Measurements from ENCODE around the gene DMD. TPM values are rescaled to one million over a fixed set of nuclear protein-coding genes. Genes with fewer than 3 reads are reported as not detected.
"Not testable (repeated sequence)": the region's sequence is repeated elsewhere in the genome, so short reads cannot be mapped to it uniquely, and the experiment has no call there.

The DMD gene
- polyA plus RNA-seq, 2 of the 4 experiments (the other 2 are of a cell fraction) = 0.03 TPM; not detected in 1

DNA sequence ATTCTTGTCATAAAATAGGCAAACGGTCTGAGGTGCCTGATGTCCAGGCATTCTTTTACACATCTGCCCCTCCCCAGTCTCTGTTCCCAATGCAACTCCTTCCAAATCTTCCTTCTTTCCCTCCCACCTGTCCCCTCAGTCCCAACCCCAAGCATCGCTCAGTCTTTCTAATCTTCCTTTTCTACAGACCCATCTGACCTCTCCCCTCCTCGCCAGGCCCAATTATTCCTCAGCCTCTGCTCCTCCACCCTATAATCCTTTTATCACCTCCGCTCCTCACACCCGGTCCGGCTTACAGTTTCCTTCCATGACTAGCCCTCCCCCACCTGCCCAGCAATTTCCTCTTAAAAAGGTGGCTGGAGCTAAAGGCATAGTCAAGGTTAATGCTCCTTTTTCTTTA is 1832.4 kb downstream of the DMD start:
- FAIRE-seq; H3K9me3 ChIP-seq; H3K27ac ChIP-seq; H3K4me3 ChIP-seq; H3K4me1 ChIP-seq; DNase-seq (ENCODE audit: low read depth in 1 of 2, low spot score in 1 of 2); CTCF ChIA-PET; ATAC-seq; H3K4me2 ChIP-seq; POLR2A ChIA-PET: not testable (repeated sequence)
- WGBS (ENCODE audit: missing lambda C conversion rate) = 5% methylated on average over 6 of the region's 6 CpGs

DNA sequence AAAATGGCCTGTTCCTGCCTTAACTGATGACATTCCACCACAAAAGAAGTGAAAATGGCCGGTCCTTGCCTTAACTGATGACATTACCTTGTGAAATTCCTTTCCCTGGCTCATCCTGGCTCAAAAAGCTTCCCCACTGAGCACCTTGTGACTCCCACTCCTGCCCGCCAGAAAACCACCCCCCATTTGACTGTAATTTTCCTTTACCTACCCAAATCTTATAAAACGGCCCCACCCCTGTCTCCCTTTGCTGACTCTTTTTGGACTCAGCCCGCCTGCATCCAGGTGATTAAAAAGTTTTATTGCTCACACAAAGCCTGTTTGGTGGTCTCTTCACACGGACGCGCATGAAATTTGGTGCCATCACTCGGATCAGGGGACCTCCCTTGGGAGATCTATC is 1833.5 kb downstream of the DMD start:
- CTCF ChIA-PET; DNase-seq (ENCODE audit: low read depth in 1 of 2, low spot score in 1 of 2); ATAC-seq; FAIRE-seq; H3K9me3 ChIP-seq; H3K27ac ChIP-seq; H3K4me2 ChIP-seq; POLR2A ChIA-PET; H3K4me3 ChIP-seq; H3K4me1 ChIP-seq: not testable (repeated sequence)
- WGBS (ENCODE audit: missing lambda C conversion rate) = 35% methylated on average over 8 of the region's 8 CpGs

DNA sequence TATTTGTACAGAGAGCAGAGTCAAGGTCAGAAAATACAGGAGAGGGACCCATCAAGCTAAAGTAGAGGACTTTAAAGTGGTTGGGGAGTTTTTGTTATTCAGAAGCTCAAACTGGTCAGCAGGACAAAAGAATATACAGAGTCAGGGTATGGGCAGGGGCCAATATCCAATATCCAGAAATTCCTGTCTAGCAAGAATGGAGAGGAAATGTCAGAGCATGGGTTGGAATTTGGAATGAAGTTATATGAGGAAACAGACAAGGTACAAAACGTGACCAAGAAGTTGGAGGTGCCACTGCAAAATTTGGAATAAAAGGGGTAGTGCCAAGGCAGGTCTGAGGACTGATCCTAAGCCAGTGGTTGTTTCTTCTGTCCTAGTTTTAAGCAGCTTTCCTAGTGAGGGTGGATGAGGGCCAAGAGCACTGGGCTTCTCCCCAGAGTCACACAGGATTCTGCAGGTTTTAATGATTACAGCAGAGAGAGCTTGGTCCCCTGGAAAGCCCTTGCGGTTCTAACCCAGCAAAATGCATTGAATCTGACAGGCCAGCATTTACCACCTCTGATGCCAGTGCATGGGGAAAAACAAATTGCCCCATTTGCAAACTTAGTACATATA is 1834.8 kb downstream of the DMD start:
- TF ChIP-seq NPAS2 (CRISPR knock-in tag; IDR thresholded peaks at IDR 0.05; ENCODE audit: borderline replicate concordance) (no peak), RCOR1 (IDR thresholded peaks at IDR 0.05; ENCODE audit: low read depth, low read length) (no peak), POLR2A (IDR thresholded peaks at IDR 0.05; ENCODE audit: low read length) (no peak), BHLHE40 (IDR thresholded peaks at IDR 0.05; ENCODE audit: low read depth, low read length) (no peak), MAZ (IDR thresholded peaks at IDR 0.05; ENCODE audit: borderline replicate concordance, low read depth, low read length) (no peak), SREBF2 (IDR thresholded peaks at IDR 0.05) (no peak), EHF (CRISPR knock-in tag; IDR thresholded peaks at IDR 0.05) (no peak), FOXS1 (CRISPR knock-in tag; IDR thresholded peaks at IDR 0.05) (no peak)
- TF ChIP-seq, protein P1, sequence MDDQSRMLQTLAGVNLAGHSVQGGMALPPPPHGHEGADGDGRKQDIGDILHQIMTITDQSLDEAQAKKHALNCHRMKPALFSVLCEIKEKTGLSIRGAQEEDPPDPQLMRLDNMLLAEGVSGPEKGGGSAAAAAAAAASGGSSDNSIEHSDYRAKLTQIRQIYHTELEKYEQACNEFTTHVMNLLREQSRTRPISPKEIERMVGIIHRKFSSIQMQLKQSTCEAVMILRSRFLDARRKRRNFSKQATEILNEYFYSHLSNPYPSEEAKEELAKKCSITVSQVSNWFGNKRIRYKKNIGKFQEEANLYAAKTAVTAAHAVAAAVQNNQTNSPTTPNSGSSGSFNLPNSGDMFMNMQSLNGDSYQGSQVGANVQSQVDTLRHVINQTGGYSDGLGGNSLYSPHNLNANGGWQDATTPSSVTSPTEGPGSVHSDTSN (IDR thresholded peaks at IDR 0.05) = no peak
- TF ChIP-seq, protein P2, sequence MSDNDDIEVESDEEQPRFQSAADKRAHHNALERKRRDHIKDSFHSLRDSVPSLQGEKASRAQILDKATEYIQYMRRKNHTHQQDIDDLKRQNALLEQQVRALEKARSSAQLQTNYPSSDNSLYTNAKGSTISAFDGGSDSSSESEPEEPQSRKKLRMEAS (IDR thresholded peaks at IDR 0.05) = no peak
- TF ChIP-seq, protein P3, sequence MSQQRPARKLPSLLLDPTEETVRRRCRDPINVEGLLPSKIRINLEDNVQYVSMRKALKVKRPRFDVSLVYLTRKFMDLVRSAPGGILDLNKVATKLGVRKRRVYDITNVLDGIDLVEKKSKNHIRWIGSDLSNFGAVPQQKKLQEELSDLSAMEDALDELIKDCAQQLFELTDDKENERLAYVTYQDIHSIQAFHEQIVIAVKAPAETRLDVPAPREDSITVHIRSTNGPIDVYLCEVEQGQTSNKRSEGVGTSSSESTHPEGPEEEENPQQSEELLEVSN (IDR thresholded peaks at IDR 0.05; ENCODE audit: borderline replicate concordance, low read depth) = no peak
- CTCF ChIA-PET = no interaction called here
- POLR2A ChIA-PET = no interaction called here
- FAIRE-seq (no peak), DNase-seq (ENCODE audit: low read depth in 1 of 2, low spot score in 1 of 2) (no peak), ATAC-seq (no peak)
- no peaks in the 10 kb centered on the region for H3K9me3 ChIP-seq
- H3K4me2 ChIP-seq = no peak overlapping the region
- no peaks in the 10 kb centered on the region for H3K4me1 ChIP-seq
- H3K27ac ChIP-seq = no peak overlapping the region
- 19% methylated on average over 2 of the region's 2 CpGs for WGBS (ENCODE audit: missing lambda C conversion rate)
- no peak overlapping the region for H3K4me3 ChIP-seq

DNA sequence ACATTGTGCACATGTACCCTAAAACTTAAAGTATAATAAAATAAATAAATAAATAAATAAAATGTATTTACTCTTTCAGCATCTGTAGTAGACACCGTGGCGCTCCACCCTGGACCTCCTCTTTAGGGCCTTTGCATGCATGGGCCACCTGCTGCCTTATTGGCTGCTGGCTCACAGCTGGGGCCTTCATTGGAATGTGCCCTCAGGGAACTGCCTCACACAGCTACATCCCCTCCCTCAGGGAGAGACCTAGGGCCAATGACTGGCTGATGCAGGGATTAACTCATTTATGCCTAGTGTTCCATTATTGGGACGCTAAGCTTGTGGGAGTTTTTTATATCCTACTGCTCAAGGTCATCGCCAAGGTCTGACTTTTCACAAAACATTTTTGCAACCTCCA is 1836.6 kb downstream of the DMD start:
- H3K9me3 ChIP-seq = no peaks in the 10 kb centered on the region
- ChIA-PET CTCF (no interaction called here), POLR2A (no interaction called here)
- no peak overlapping the region for H3K4me3 ChIP-seq
- 21% methylated on average over 4 of the region's 4 CpGs for WGBS (ENCODE audit: missing lambda C conversion rate)
- no peaks in the 10 kb centered on the region for H3K4me1 ChIP-seq
- no peak for FAIRE-seq
- no peak overlapping the region for H3K4me2 ChIP-seq
- no peak for ATAC-seq
- no peak overlapping the region for H3K27ac ChIP-seq
- TF ChIP-seq RNF2 (IDR thresholded peaks at IDR 0.05; ENCODE audit: borderline replicate concordance, low read depth) = no peak
- TF ChIP-seq ZSCAN20 (CRISPR knock-in tag; IDR thresholded peaks at IDR 0.05) = no peak
- TF ChIP-seq HOXB5 (CRISPR knock-in tag; IDR thresholded peaks at IDR 0.05) = no peak
- no peak for TF ChIP-seq BHLHE40 (IDR thresholded peaks at IDR 0.05; ENCODE audit: low read depth, low read length)
- TF ChIP-seq ZC3H11A (IDR thresholded peaks at IDR 0.05) = no peak
- TF ChIP-seq PHF8 (IDR thresholded peaks at IDR 0.05; ENCODE audit: borderline replicate concordance, low read depth) = no peak
- no peak for TF ChIP-seq HOXA7 (CRISPR knock-in tag; IDR thresholded peaks at IDR 0.05)
- no peak for DNase-seq (ENCODE audit: low read depth in 1 of 2, low spot score in 1 of 2)

Data from A549 (cell line).